ENCODE data around the gene AP2A2. TPM values are rescaled to one million over a fixed set of nuclear protein-coding genes. Genes with fewer than 3 reads are reported as not detected.

The AP2A2 gene
- total RNA-seq, 2 donors from 2014 or later: 51.6 to 75.1 TPM

DNA sequence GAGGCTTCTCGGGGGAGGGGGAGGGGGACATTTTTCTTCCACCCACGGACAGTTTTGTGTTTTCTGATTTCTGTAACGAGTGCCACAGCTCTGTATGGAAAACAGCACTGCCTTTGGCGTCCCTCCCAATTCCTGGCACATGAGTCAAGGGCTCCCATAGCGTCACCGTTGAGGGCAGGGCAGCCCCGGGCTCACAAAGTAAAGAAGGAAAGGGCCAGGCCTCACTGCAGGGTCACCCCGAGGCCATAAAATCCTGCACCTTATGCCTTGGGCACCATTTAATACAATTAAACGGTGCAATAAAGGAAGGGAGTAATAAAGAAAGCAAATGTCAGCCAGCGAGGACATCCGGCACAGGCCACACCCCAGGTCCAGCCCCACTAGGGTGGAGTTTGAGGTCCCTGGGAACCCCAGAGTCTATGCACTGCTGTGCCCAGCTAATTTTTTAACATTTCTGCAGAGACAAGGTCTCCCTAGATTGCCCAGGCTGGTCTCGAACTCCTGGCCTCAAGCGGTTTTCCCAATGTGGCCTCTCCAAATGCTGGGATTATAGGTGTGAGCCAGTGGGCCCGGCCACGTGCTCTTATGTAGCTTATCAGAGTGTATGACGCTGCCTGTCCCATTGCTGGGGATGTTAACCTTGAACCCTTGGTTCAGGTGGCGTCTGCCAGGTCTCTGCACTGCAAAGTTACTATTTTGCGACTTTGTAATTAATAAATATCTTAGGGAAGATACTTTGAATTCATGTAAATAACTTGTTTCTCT, 135.4 kb downstream of the AP2A2 start:
- H3K27ac Mint-ChIP-seq: no peak overlapping the region
- DNase-seq (ENCODE audit: low spot score) (peak; percentile 49), ATAC-seq (no peak)

More for the DNA sequence above, 135.4 kb downstream of the AP2A2 start:
- H3K27me3 Mint-ChIP-seq: peaks cover 29 to 30% of the 10 kb centered on the region in 2 donors
- no peaks in the 10 kb centered on the region for H3K4me1 Mint-ChIP-seq (ENCODE audit: low read depth in 2 of 2)
- peaks cover 4% of the 10 kb centered on the region for H3K36me3 Mint-ChIP-seq
- no peak overlapping the region for H3K4me3 Mint-ChIP-seq
- no peaks in the 10 kb centered on the region for H3K9me3 Mint-ChIP-seq

Other genes starting within 250 kb of the AP2A2 start
- gene DEAF1, start 230.6 kb upstream of the AP2A2 start, total RNA-seq: 10 to 100 TPM; 23.2 to 83.6 TPM
- 10 to 100 TPM; 15.3 to 20.3 TPM for gene TMEM80, start 230.1 kb upstream of the AP2A2 start, total RNA-seq
- 10 to 100 TPM in 1 of 2 donors, 1 to 10 TPM in 1; 2.9 to 13.0 TPM for gene EPS8L2, start 219.6 kb upstream of the AP2A2 start, total RNA-seq
- 100 to 1,000 TPM; 201 to 242 TPM for gene TALDO1, start 178.4 kb upstream of the AP2A2 start, total RNA-seq
- gene GATD1, start 148.4 kb upstream of the AP2A2 start, total RNA-seq: 10 to 100 TPM; 42.2 to 99.7 TPM
- gene CEND1, start 135.8 kb upstream of the AP2A2 start, total RNA-seq: 1 to 10 TPM in 1 of 2 donors, under 1 TPM in 1; 0.95 to 3.4 TPM
- gene SLC25A22, start 127.6 kb upstream of the AP2A2 start, total RNA-seq: 100 to 1,000 TPM in 1 of 2 donors, 10 to 100 TPM in 1; 64.3 to 125 TPM
- gene PIDD1, start 120.6 kb upstream of the AP2A2 start, total RNA-seq: 10 to 100 TPM; 19.1 to 53.6 TPM
- gene RPLP2, start 115.9 kb upstream of the AP2A2 start, total RNA-seq: 1,000 to 10,000 TPM; 1,365 to 2,718 TPM
- gene PNPLA2, start 107.0 kb upstream of the AP2A2 start, total RNA-seq: 10 to 100 TPM; 69.0 to 95.0 TPM
- gene CRACR2B, start 98.0 kb upstream of the AP2A2 start, total RNA-seq: 1 to 10 TPM; 2.6 to 2.9 TPM
- gene CD151, start 92.9 kb upstream of the AP2A2 start, total RNA-seq: 10 to 100 TPM; 45.0 to 72.0 TPM
- gene POLR2L, start 83.3 kb upstream of the AP2A2 start, total RNA-seq: 10 to 100 TPM; 97.4 to 97.8 TPM
- 10 to 100 TPM; 17.4 to 31.4 TPM for gene TSPAN4, start 83.0 kb upstream of the AP2A2 start, total RNA-seq
- 100 to 1,000 TPM in 1 of 2 donors, 10 to 100 TPM in 1; 64.8 to 115 TPM for gene CHID1, start 15.1 kb upstream of the AP2A2 start, total RNA-seq
- gene MUC6, start 110.8 kb downstream of the AP2A2 start, total RNA-seq: not detected
- not detected for gene MUC2, start 149.0 kb downstream of the AP2A2 start, total RNA-seq
- gene MUC5AC, start 232.1 kb downstream of the AP2A2 start, total RNA-seq: not detected

Measured in natural killer cell treated with Interleukin-12 subunit alpha and Interleukin-12 subunit beta and Interleukin-15 and Interleukin-18, amount 100 ng/mL, for 72 hours (primary cell).